IPS DF 4.7 (cell line): ENCODE results near the gene CACNA2D4.
"Not testable (repeated sequence)": the region's sequence is repeated elsewhere in the genome, so short reads cannot be mapped to it uniquely, and the experiment has no call there.

Experiments
- DNase-seq: peaks from one replicate; pipeline ENCODE4 v3.0.0-alpha.2; 2013; ENCODE audit warnings: low spot score; ENCODE audit errors: extremely low read depth

The CACNA2D4 gene

GRCh38 chr12:1817928-1818327 lies 100.5 kb downstream of the CACNA2D4 start:
- not testable (repeated sequence) for DNase-seq

GRCh38 chr12:1816730-1817348 lies 101.6 kb downstream of the CACNA2D4 start:
- no peak for DNase-seq

GRCh38 chr12:1815814-1816729 lies 102.4 kb downstream of the CACNA2D4 start:
- no peak for DNase-seq

GRCh38 chr12:1815108-1815507 lies 103.3 kb downstream of the CACNA2D4 start:
- DNase-seq: no peak

- DNase-seq: no peak
Observed at GRCh38 chr12:1814266-1814665, 104.2 kb downstream of the CACNA2D4 start.

- DNase-seq: no peak
Observed at GRCh38 chr12:1812650-1813302, 105.7 kb downstream of the CACNA2D4 start.

- DNase-seq: no peak
Observed at GRCh38 chr12:1811948-1812291, 106.5 kb downstream of the CACNA2D4 start.

GRCh38 chr12:1811281-1811947 lies 107.0 kb downstream of the CACNA2D4 start:
- no peak for DNase-seq

- no peak for DNase-seq
Observed at GRCh38 chr12:1810931-1811280, 107.5 kb downstream of the CACNA2D4 start.

GRCh38 chr12:1810201-1810930 lies 108.1 kb downstream of the CACNA2D4 start:
- no peak for DNase-seq

- no peak for DNase-seq
Observed at GRCh38 chr12:1809591-1810190, 108.8 kb downstream of the CACNA2D4 start.

GRCh38 chr12:1808798-1809480 lies 109.5 kb downstream of the CACNA2D4 start:
- DNase-seq: no peak

- no peak for DNase-seq
Observed at GRCh38 chr12:1808036-1808797, 110.2 kb downstream of the CACNA2D4 start.

- DNase-seq: no peak
Observed at GRCh38 chr12:1807087-1807860, 111.2 kb downstream of the CACNA2D4 start.

GRCh38 chr12:1806301-1807086 lies 112.0 kb downstream of the CACNA2D4 start:
- no peak for DNase-seq

GRCh38 chr12:1805441-1806081 lies 112.9 kb downstream of the CACNA2D4 start:
- DNase-seq: no peak
